Renal cortex interstitium (tissue), 11 donors: ENCODE results near the gene OS9. TPM values are rescaled to one million over a fixed set of nuclear protein-coding genes. Genes with fewer than 3 reads are reported as not detected.

Experiments
- DNase-seq, 11 donors: peaks; one replicate each; pipeline ENCODE4 v3.0.0-alpha.2; 2013; ENCODE audit warnings: low read depth in 9 of 11, low spot score in 4 of 11; ENCODE audit errors: extremely low read depth in 1 of 11
- polyA plus RNA-seq, 3 donors: library from polyadenylated mRNA; unstranded; fragments of 120-200 nt; gene quantifications; one replicate each; pipeline ENCODE4 v1.2.1, GENCODE V29; 2013; ENCODE audit not compliant: insufficient read length in 3 of 3

The OS9 gene
- polyA plus RNA-seq, 3 donors, result 197 to 215 (median 204) TPM

- DNase-seq, result no peak
These were observed 46.1 kb downstream of the OS9 start for GRCh38 chr12:57739914-57740538.

- DNase-seq, result no peak
These were observed 46.9 kb downstream of the OS9 start for GRCh38 chr12:57740656-57741412.

DNA sequence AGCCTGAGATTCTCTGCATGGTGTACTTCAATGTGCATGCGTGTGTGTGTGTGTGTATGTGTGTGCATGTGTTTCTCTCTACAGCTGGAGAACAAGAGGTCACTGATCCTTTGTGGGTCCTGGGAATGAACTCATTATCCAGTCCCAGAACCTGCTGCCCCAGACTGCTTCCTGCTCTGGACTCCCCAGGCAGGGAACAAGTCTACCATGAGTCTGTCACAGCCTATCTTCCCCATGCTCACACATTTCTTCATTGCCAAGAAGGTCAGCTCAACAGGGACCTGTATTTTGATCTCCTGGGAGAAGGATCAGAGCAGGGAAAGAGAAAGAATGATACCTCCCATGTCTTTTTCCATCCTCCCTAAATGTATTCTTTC lies 47.5 kb downstream of the OS9 start:
- no peak for DNase-seq

DNA sequence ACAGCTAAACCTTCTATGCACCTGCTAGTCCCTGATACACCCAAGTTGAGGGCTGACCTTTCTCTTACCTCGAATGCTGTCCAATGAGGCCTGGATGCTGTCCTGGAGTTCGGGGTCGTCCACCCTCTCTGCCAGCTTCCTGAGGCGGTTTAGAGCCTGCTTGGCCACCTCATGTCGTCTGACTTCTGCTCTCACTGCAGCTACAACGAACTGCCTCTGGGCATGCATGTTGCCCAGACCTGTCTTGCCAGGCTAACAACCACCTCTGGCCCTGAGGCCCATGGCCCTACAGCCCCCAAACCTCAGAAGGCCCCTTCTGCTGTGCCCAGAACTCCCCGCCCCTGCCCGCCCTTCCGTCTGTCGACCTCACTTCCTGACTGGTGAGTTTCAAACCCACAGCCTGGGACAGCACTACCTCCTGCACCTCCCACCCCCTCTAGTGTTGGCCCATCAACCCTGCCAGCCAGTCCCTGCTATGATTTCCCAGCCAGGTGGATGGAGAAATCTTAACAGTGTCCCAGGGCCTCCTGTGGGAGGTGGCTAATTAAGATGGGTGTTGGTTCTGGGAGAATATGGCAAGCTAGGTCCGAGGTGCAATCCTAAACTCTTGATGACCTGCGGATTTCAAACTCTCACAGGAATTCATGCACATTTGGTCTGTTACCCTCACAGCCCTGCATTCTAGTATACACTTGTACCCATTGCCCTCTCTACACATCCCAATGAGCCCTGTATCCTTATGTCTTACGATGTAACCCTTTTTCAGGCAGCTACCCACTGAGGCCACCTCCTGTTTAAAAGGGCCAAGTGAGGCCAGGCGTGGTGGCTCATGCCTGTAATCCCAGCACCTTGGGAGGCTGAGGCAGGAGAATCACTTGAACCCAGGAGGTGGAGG lies 48.2 kb downstream of the OS9 start:
- no peak for DNase-seq

GRCh38 chr12:57743769-57744168 lies 49.8 kb downstream of the OS9 start:
- DNase-seq, result no peak

DNA sequence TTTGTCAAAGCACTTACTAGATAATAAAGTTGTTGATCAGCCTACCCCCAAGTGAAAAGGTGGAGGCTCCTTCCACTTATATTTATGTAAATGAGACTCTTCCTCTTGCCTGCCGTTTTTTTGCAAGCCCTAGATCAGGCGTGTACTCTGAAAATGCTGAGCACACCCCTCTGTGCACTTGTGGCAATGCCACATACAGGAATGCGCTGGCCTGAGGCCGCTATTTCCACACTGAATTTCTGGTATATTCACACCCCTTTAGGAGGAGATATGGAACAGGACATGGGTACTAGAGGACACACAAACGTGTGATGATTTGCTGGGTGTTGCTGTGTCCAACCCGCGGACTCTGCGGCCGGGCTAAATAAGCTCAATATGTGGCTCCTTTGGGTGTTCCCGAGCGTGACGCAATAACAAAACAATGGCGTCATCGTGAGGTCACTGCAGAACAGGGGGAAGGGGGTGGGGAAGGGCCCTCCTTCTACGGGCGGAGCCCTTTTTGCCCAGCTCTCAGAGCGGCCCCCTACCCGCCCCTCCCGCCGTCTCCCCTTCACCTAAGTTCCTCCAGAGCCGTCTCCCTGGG lies 50.4 kb downstream of the OS9 start:
- peak in 5 of 11 donors; percentile 70 to 80 (median 78) for DNase-seq

- DNase-seq, result peak; percentile 96 to 99 (median 97)
These were observed 51.0 kb downstream of the OS9 start, which contains the start of gene TSPAN31 for GRCh38 chr12:57744777-57745484. Gene TSPAN31, plus strand, starts transcription at chr12:57745039. Its CDS starts 116 bp downstream, at chr12:57745155.

- DNase-seq, result no peak
These were observed 51.6 kb downstream of the OS9 start for GRCh38 chr12:57745485-57745881.

GRCh38 chr12:57746025-57746424 lies 52.1 kb downstream of the OS9 start:
- no peak for DNase-seq

DNA sequence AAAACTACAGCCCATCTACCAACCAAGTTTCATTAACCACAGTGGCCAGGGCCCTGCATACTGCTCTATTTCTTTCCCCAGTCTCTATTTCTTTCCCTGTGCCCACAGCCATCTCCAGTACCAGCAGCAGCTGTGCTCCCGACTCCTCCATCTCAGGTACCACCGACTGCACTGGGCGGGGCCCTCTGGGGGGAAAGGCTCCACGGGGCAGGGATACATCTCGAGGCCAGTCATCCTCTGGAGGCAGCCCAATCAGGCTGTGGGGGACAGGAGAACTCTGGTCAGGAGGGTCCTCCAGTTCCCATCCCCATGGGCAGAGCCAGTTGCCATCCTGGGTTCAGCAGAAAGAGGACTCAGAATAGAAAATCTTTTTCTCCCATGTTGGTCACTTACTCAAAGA lies 55.1 kb downstream of the OS9 start:
- no peak for DNase-seq

DNA sequence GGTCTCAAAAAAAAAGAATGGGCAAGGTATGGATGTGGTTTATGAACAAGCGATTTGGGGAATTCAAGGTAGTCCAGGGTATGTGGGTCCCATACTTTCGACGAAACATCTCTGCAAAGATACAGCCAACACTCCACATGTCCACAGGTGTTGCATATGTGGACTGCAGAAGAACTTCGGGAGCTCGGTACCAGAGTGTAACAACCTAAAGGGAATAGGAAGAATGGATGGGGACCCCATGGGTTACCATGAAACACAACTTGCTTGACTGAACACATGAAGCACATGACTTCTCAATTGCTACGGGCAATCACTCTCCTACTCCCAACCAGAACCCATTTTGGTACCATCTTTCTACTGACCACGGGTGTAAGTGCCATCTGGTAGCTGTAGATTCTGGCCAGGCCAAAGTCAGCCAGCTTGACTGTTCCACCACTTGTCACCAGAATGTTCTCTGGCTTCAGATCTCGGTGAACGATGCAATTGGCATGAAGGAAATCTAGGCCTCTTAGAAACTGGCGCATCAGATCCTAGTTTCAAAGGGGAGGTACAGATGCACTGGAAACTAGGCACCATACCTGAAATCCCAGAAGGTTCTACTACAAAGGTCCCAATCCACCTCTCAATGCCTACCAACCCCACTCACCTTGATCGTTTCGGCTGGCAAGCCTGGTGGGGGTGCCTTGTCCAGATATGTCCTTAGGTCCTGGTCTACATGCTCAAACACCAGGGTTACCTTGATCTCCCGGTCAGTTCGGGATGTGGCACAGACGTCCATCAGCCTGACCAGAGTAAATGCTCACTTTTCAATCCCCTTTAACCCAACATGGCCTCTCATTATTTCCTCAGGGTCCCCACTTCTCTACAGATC lies 56.9 kb downstream of the OS9 start:
- DNase-seq, result no peak

- no peak for DNase-seq
These were observed 57.5 kb downstream of the OS9 start for GRCh38 chr12:57751432-57751787.

- peak; percentile 93 to 99 (median 98) for DNase-seq
These were observed 58.1 kb downstream of the OS9 start, which contains the start of gene CDK4 for GRCh38 chr12:57751788-57752667. Gene CDK4, minus strand, starts transcription at chr12:57752310. Its CDS starts 593 bp downstream, at chr12:57751717.

- no peak for DNase-seq
These were observed 58.7 kb downstream of the OS9 start for GRCh38 chr12:57752668-57753000.

- DNase-seq, result no peak
These were observed 59.9 kb downstream of the OS9 start for GRCh38 chr12:57753756-57754337.

DNA sequence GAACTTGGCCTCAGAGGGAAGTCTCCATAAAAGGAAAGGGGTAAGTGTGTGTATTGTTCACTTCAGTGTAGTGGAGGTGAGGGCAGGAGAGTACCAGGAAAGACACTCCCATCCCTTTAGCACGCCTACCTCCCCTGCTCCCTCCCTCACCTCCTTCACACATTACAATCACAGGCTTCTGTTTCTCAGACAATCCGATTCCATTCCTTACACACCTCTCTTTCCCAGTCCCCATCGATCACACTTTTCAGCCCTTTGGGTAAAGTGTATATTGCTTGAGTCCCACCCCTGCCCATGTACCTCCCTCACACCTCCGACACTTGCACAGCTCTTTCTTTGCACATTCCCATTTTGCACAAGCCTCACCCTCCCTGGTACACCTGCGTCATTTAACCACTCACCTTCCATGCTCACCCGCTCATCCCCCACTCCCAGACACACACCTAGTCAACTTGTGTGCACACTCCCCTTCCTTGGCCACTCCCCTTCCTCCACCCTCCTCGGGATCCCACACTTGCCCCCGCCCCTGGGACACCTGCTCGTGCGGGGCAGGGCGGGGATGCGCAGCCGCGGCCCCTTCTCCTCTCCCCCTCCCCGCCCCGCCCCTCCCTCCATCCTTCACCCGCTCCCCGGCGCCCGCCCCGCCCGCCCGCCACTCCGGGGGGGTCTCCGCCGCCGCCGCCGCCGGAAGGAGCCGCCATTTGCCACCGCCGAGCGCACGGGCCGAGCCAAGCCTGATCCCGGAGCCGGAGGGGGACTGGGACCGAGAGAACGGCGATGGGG lies 60.7 kb downstream of the OS9 start, which contains the start of gene MARCHF9:
TSS of gene MARCHF9 (plus strand) at position 693 of the 783 bp plus-strand sequence. CDS start 426 bp downstream, outside the sequence.
- DNase-seq, result peak in 1 of 11 donors; percentile 70
